HCT116 (cell line): Measurements from ENCODE around the gene MED23.

Source experiments
- CTCF ChIP-seq, 3 experiments: fragments of 200-600 bp in 1 of 3; sonication (generic) in 1 of 3; IDR thresholded peaks in 2 of 3; conservative IDR thresholded peaks in 1 of 3; 2 replicates each; pipeline ENCODE4 v1.5.1; 2012 to 2017; ENCODE audit warnings: low read depth in 2 of 3, low read length in 2 of 3, antibody characterized with exemption in 1 of 3, borderline replicate concordance in 1 of 3, control low read depth in 1 of 3, mild to moderate bottlenecking in 1 of 3, mixed read lengths in 1 of 3, mixed run types in 1 of 3, moderate library complexity in 1 of 3; ENCODE audit not compliant: insufficient read depth in 1 of 3
- EZH2 ChIP-seq: fragments of 200-600 bp; sonication (generic); IDR thresholded peaks from 2 replicates; pipeline ENCODE4 v1.6.1; 2017; ENCODE audit warnings: antibody characterized with exemption, mixed run types
- JUND ChIP-seq: IDR thresholded peaks from 2 replicates; pipeline ENCODE4 v1.6.1; 2012
- POLR2A ChIP-seq: IDR thresholded peaks from 2 replicates; pipeline ENCODE4 v1.7.0; 2011; ENCODE audit warnings: borderline replicate concordance; ENCODE audit not compliant: insufficient read depth, insufficient read length; ENCODE audit errors: extremely low read depth
- REST ChIP-seq: IDR thresholded peaks from 2 replicates; pipeline ENCODE4 v1.6.1; 2012; ENCODE audit warnings: low read depth
- SP1 ChIP-seq: IDR thresholded peaks from 2 replicates; pipeline ENCODE4 v1.6.1; 2012; ENCODE audit warnings: low read depth

- no peak for TF ChIP-seq POLR2A
- no peak for TF ChIP-seq CTCF (IDR thresholded peaks at IDR 0.05 in 2 of 3, conservative IDR thresholded peaks at IDR 0.05 in 1 of 3; ENCODE audit: borderline replicate concordance in 1 of 3, insufficient read depth in 1 of 3, low read depth in 2 of 3, low read length in 2 of 3)
- TF ChIP-seq JUND, result no peak
- no peak for TF ChIP-seq REST
- no peak for TF ChIP-seq EZH2
- TF ChIP-seq SP1, result no peak
Observed at GRCh38 chr6:131565056-131565455, 63.0 kb downstream of the MED23 start.
